Liver (tissue), 9 donors: Measurements from ENCODE around the gene TAF1C. TPM values are rescaled to one million over a fixed set of nuclear protein-coding genes. Genes with fewer than 3 reads are reported as not detected.

Experiments used
- DNase-seq: peaks from one replicate; pipeline ENCODE4 v3.0.0-alpha.2; 2017; ENCODE audit warnings: low spot score
- H3K27ac ChIP-seq, 2 donors: one replicate each; pipeline ENCODE4 v1.7.0; 2013; ENCODE audit warnings: inconsistent platforms in 2 of 2, low read length in 2 of 2, control low read depth in 1 of 2, low read depth in 1 of 2, mild to moderate bottlenecking in 1 of 2
- H3K27me3 ChIP-seq, 4 donors: one replicate each; pipeline versions ENCODE4 v1.6.1 to v1.7.0; 2013; ENCODE audit warnings: low read length in 3 of 4, inconsistent platforms in 1 of 4, mild to moderate bottlenecking in 1 of 4, moderate library complexity in 1 of 4; ENCODE audit not compliant: control insufficient read depth in 4 of 4, insufficient read depth in 4 of 4
- H3K36me3 ChIP-seq, 4 donors: one replicate each; pipeline versions ENCODE4 v1.6.1 to v1.7.0; 2013; ENCODE audit warnings: low read length in 3 of 4, mild to moderate bottlenecking in 3 of 4, low read depth in 1 of 4, moderate library complexity in 1 of 4; ENCODE audit not compliant: control insufficient read depth in 4 of 4, insufficient read depth in 3 of 4
- H3K4me1 ChIP-seq, 4 donors: one replicate each; pipeline versions ENCODE4 v1.6.1 to v1.7.0; 2013; ENCODE audit warnings: low read length in 3 of 4, mild to moderate bottlenecking in 3 of 4, moderate library complexity in 1 of 4; ENCODE audit not compliant: control insufficient read depth in 4 of 4, insufficient read depth in 4 of 4
- H3K4me3 ChIP-seq, 3 donors: one replicate each; pipeline versions ENCODE4 v1.6.1 to v1.7.0; 2013; ENCODE audit warnings: low read length in 3 of 3, control low read depth in 1 of 3, low read depth in 1 of 3, mild to moderate bottlenecking in 1 of 3
- H3K9ac ChIP-seq, 2 donors: one replicate each; pipeline ENCODE4 v1.7.0; 2013; ENCODE audit warnings: low read length in 2 of 2, mild to moderate bottlenecking in 2 of 2, moderate library complexity in 2 of 2, control low read depth in 1 of 2, low read depth in 1 of 2
- H3K9me3 ChIP-seq, 4 donors: one replicate each; pipeline versions ENCODE4 v1.6.1 to v1.7.0; 2013; ENCODE audit warnings: low read length in 3 of 4; ENCODE audit not compliant: control insufficient read depth in 4 of 4
- ATF3 ChIP-seq: IDR thresholded peaks from 2 replicates; pipeline ENCODE4 v1.6.1; 2016; ENCODE audit warnings: antibody characterized with exemption
- CTCF ChIP-seq: fragments of 150-350 bp; IDR thresholded peaks from 2 replicates; pipeline ENCODE4 v1.5.1; 2017; ENCODE audit warnings: improper control_type of control experiment, low read depth, low read length; ENCODE audit not compliant: missing input control
- EGR1 ChIP-seq, 2 donors: IDR thresholded peaks; 2 replicates each; pipeline ENCODE4 v1.6.1; 2016 to 2018; ENCODE audit warnings: antibody characterized with exemption in 2 of 2, low read depth in 2 of 2
- FOXA1 ChIP-seq: IDR thresholded peaks from 2 replicates; pipeline ENCODE4 v1.6.1; 2016; ENCODE audit warnings: antibody characterized with exemption
- FOXA2 ChIP-seq: IDR thresholded peaks from 2 replicates; pipeline ENCODE4 v1.6.1; 2016; ENCODE audit warnings: antibody characterized with exemption
- GABPA ChIP-seq, 2 donors: IDR thresholded peaks in 1 of 2; conservative IDR thresholded peaks in 1 of 2; 2 replicates each; pipeline ENCODE4 v1.6.1; 2016; ENCODE audit warnings: antibody characterized with exemption in 2 of 2, mild to moderate bottlenecking in 1 of 2, moderate library complexity in 1 of 2
- HNF4A ChIP-seq, 2 donors: conservative IDR thresholded peaks; 2 replicates each; pipeline ENCODE4 v1.6.1; 2016; ENCODE audit warnings: antibody characterized with exemption in 2 of 2, mild to moderate bottlenecking in 2 of 2
- HNF4G ChIP-seq: IDR thresholded peaks from 2 replicates; pipeline ENCODE4 v1.6.1; 2016; ENCODE audit warnings: antibody characterized with exemption
- JUND ChIP-seq, 2 donors: IDR thresholded peaks; 2 replicates each; pipeline ENCODE4 v1.6.1; 2016; ENCODE audit warnings: antibody characterized with exemption in 2 of 2
- MAX ChIP-seq: IDR thresholded peaks from 2 replicates; pipeline ENCODE4 v1.6.1; 2016; ENCODE audit warnings: antibody characterized with exemption
- NR2F2 ChIP-seq: IDR thresholded peaks from 2 replicates; pipeline ENCODE4 v1.6.1; 2016; ENCODE audit warnings: antibody characterized with exemption
- RAD21 ChIP-seq, 2 donors: IDR thresholded peaks; 2 replicates each; pipeline ENCODE4 v1.6.1; 2016; ENCODE audit warnings: antibody characterized with exemption in 2 of 2, mild to moderate bottlenecking in 2 of 2
- RXRA ChIP-seq, 2 donors: IDR thresholded peaks; 2 replicates each; pipeline ENCODE4 v1.6.1; 2017 to 2018; ENCODE audit warnings: antibody characterized with exemption in 2 of 2, mild to moderate bottlenecking in 1 of 2
- SP1 ChIP-seq: IDR thresholded peaks from 2 replicates; pipeline ENCODE4 v1.6.1; 2018; ENCODE audit warnings: antibody characterized with exemption, mild to moderate bottlenecking
- TAF1 ChIP-seq: conservative IDR thresholded peaks from 2 replicates; pipeline ENCODE4 v1.6.1; 2016; ENCODE audit warnings: antibody characterized with exemption, mild to moderate bottlenecking
- YY1 ChIP-seq: IDR thresholded peaks from 2 replicates; pipeline ENCODE4 v1.6.1; 2016; ENCODE audit warnings: antibody characterized with exemption, mild to moderate bottlenecking
- ZBTB33 ChIP-seq: IDR thresholded peaks from 2 replicates; pipeline ENCODE4 v1.6.1; 2016; ENCODE audit warnings: antibody characterized with exemption
- WGBS: extraction: QIAGEN DNeasy Blood & Tissue Kit; methylation state at CpG from one replicate; pipeline ENCODE4 v1.1.7; 2013; 5-methylcytosine and 5-hydroxymethylcytosine counted together
- polyA plus RNA-seq, 2 donors: library from polyadenylated mRNA; stranded (reverse) in 1 of 2; unstranded in 1 of 2; fragments of 200-250 nt in 1 of 2; fragments of >200 nt in 1 of 2; fragmentation: Nextera tagmentation in 1 of 2; extraction: Ambion mirVana in 1 of 2; gene quantifications; one replicate each; pipeline versions ENCODE4 v1.2.1 to v1.2.3, GENCODE V29; 2013 to 2015
- total RNA-seq, 2 donors: library from RNA; depleted of rRNA; stranded (reverse); fragments of >200 nt; gene quantifications; one replicate each; pipeline ENCODE4 v1.2.3, GENCODE V29; 2014
- donor health status: healthy.
- donor health status: healthy.
- donor health status: healthy.
- donor health status: healthy.
- donor health status: healthy.

Gene TAF1C
- total and polyA plus RNA-seq, 4 donors = 10.2 to 34.5 (median 11.3) TPM

- TF ChIP-seq TAF1 (no peak), RAD21 (IDR thresholded peaks at IDR 0.05) (no peak), RXRA (IDR thresholded peaks at IDR 0.05) (no peak), FOXA1 (no peak), HNF4G (no peak), EGR1 (IDR thresholded peaks at IDR 0.05; ENCODE audit: low read depth in 2 of 2) (no peak), SP1 (no peak), CTCF (no peak), GABPA (IDR thresholded peaks at IDR 0.05 in 1 of 2, conservative IDR thresholded peaks at IDR 0.05 in 1 of 2) (no peak), YY1 (no peak), HNF4A (conservative IDR thresholded peaks at IDR 0.05) (no peak), JUND (IDR thresholded peaks at IDR 0.05) (no peak), ZBTB33 (no peak), FOXA2 (no peak)
- H3K9me3 ChIP-seq = no peaks in the 10 kb centered on the region
- no peak overlapping the region for H3K27ac ChIP-seq
- peaks cover 9 to 53% (median 19%) of the 10 kb centered on the region in 4 donors for H3K36me3 ChIP-seq
- no peak overlapping the region for H3K4me3 ChIP-seq
- no peaks in the 10 kb centered on the region for H3K27me3 ChIP-seq
- 90% methylated on average over 33 of the region's 33 CpGs for WGBS
- H3K4me1 ChIP-seq = peaks cover 0 to 27% (median 13%) of the 10 kb centered on the region in 4 donors
- no peak for DNase-seq
- no peak overlapping the region for H3K9ac ChIP-seq
Observed at GRCh38 chr16:84179612-84180320, 7.1 kb downstream of the TAF1C start.

- Histone ChIP-seq H3K27ac (no peak overlapping the region), H3K9ac (no peak overlapping the region), H3K4me1 (peaks cover 0 to 23% (median 13%) of the 10 kb centered on the region in 4 donors), H3K4me3 (no peak overlapping the region), H3K9me3 (no peaks in the 10 kb centered on the region), H3K27me3 (no peaks in the 10 kb centered on the region), H3K36me3 (peaks cover 9 to 53% (median 17%) of the 10 kb centered on the region in 4 donors)
- TF ChIP-seq ATF3 (no peak), NR2F2 (no peak), GABPA (IDR thresholded peaks at IDR 0.05 in 1 of 2, conservative IDR thresholded peaks at IDR 0.05 in 1 of 2) (no peak), MAX (no peak), RAD21 (IDR thresholded peaks at IDR 0.05) (no peak), CTCF (no peak), ZBTB33 (no peak), EGR1 (IDR thresholded peaks at IDR 0.05; ENCODE audit: low read depth in 2 of 2) (no peak), RXRA (IDR thresholded peaks at IDR 0.05) (no peak), TAF1 (no peak), FOXA2 (no peak), HNF4A (conservative IDR thresholded peaks at IDR 0.05) (no peak), JUND (IDR thresholded peaks at IDR 0.05) (no peak), SP1 (no peak)
- 94% methylated on average over 28 of the region's 28 CpGs for WGBS
- DNase-seq = no peak
Observed at GRCh38 chr16:84178892-84179611, 7.8 kb downstream of the TAF1C start.
